ELR (cell line): Measurements from ENCODE around the gene SYNJ2.

Source experiments
- DNase-seq: peaks from one replicate; pipeline ENCODE4 v3.0.0-alpha.2; 2015; ENCODE audit warnings: low read depth

SYNJ2 gene

DNA sequence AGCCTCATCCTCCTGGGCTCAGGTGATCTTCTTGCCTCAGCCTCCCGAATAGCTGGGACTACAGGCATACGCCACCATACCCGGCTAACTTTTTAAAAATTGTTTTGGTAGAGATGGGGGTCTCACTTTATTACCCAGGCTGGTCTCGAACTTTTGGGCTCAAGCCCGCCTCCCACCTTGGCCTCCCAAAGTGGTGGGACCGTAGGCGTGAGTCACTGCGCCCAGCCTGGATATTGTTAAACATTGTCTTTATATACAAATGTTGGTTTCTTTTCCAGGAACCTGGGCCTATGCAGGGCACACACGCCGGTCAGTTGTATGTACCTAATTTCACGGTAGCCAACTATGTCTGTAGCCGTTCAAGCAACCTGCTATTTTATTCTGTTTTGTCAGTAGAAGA, 60.1 kb downstream of the SYNJ2 start:
- DNase-seq = no peak

DNA sequence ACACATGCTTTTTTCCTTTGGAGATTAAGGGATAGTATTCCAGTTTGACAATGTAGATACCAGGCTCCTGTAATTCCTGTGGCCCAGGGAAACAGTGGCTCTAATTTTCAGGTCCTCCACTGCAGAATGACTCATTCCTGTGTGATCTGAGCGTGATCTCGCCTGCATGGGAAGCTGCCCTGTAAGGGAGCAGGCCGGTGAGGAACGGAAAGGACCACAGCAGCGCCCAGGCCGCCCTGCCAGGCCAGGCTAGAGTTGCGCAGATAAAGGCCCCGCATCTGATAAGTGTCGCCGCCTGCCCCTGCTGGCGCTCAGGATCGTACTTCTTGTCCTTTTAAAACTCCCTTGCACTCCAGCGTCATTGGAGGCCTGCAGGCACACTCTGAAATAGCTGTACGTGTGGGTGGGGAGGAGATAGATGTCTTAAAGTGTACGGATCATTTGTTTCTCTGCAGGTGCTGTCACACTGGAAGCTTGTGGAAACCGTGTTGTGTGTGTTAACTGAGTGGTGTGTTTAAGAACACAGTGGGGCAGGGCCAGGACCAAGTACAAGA, 60.7 kb downstream of the SYNJ2 start:
- DNase-seq = peak; percentile 95

DNA sequence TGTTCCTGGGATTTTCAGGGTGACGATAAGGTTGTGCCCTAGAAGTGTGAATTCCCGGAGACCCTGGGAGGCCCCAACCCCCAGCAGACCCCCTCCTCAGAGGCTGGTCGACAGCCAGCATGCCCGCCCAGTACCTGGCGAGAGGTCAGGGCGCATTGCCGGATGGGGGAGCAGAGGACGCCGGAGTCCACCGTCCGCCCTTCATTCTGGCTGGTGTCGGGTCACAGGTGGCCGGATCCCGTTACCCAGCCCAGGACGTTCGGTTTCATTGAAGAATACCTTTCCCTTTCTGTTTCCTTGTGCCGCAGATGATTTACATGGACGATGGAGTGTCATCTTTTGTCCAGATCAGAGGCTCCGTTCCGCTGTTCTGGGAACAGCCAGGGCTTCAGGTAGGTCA, 61.3 kb downstream of the SYNJ2 start:
- no peak for DNase-seq

DNA sequence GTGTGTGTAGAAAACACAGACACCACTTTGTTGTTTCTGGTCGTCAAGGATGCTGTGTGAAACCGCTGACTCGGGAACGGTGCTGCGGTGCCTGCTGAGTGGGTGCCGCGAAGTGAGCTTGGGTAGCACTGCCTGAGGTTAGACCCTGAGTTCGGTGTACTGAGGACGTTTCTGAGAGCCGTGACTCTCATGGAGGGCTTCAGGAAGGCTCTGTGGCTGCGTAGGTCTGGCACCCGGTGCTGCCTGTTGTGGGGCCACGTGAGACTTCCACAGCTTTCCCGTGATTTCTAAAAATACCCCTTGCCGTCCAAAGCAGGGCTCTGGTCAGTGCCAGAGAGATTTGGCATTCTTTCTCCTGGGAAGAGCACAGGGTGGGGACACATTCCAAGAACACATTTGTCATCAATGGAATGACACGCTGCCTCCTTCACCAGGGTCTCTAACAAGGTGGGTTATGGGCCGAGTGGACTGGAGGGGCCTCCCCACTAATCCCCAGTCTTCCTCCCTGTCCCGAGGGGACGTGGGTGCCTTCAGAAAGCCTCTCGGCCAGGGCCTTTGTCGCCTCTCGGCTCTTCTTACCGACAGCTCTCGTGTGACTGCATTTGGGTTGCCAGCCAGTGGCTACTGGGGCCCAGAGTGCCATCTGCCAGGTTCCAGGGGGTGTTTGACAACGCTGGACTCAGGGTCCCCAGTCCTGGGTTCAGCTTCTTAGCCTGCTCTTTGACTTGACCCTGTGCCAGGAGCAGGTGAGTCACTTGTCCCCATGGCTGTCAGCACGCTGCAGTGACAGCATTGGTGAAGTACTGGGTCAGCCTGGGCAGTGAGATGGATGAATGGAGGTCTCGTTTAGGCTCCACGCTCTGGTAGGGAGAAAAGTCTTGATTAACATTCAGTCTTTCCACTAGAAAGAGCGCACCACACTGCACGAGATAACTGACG, 62.2 kb downstream of the SYNJ2 start:
- DNase-seq = no peak

DNA sequence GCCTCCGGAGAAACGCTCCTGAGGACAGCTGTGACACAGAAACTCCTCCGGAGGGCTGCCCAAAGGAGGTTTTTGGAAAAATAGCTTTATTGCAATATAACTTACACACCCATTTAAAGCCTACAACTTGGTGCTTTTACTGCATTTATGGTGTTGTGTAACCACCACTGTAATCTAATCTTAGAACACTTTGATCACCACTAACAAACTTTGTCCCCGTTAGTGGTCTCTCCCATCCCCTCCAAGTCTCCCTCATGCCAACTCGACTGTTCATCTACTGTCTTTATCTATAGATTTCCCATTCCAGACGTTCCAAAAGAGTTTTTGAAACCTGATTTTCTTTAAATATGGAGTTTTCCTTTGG, 62.8 kb downstream of the SYNJ2 start:
- DNase-seq = no peak

DNA sequence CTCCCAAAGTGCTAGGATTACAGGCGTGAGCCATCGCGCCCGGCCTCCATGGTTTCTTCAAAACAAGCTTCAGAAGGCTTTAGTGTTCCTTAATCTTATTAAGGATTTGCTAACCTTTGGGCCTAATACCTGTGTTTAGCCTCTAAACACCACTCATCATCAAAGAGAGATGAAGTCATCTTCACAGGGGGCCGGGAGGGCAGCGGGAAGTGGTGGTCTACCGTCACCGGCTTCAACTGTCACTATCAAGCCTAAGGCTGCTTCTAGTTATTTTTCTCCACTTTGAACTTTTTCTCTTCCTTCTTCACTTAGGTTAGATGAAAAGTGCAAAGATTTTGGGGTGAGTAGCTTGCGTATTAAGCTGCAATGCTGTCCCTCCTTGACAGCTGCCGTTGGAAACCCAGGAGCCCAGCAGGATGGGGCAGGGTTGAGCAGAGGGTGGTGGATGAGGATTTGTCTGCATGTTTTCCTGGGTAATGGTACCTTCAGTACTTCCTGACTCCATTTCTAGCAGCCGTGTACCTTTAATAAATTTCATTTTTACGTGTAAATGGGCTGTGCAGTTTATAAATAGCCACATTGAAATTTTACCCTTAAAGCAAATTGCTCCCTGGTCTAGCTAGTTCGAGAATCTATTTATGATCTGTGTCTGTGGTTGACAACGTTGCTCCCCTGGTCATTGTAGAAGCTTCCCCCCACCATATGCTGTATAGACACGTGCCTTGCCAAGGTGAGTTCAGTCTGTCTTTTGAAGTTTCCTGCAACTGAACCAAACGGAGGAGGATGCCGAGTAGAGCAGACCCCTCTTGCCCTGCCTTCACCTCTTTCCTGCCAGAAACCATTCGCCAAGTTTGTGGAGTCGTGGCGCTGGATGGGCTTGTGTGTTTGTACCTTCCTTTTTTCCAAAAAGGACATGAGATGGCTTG, 64.8 kb downstream of the SYNJ2 start:
- no peak for DNase-seq

DNA sequence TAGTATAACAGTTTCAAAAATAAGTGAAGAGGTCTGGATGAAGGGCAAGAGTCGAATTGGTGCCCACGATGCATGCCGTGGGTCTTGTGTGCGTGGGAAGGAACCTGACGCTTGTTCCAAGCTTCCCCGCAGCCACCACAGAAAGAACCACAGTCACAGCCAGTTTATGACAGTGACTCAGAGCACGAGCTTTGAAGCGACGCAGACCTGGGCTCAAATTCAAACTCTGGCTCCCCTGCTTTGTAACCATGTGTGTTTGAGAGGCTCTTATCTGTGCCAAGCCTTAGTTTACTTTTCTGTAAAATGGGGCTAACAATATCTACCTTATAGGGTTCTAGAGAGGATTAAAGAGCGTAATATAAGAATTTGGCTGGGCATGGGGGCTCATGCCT, 65.5 kb downstream of the SYNJ2 start:
- DNase-seq = peak; percentile 85

DNA sequence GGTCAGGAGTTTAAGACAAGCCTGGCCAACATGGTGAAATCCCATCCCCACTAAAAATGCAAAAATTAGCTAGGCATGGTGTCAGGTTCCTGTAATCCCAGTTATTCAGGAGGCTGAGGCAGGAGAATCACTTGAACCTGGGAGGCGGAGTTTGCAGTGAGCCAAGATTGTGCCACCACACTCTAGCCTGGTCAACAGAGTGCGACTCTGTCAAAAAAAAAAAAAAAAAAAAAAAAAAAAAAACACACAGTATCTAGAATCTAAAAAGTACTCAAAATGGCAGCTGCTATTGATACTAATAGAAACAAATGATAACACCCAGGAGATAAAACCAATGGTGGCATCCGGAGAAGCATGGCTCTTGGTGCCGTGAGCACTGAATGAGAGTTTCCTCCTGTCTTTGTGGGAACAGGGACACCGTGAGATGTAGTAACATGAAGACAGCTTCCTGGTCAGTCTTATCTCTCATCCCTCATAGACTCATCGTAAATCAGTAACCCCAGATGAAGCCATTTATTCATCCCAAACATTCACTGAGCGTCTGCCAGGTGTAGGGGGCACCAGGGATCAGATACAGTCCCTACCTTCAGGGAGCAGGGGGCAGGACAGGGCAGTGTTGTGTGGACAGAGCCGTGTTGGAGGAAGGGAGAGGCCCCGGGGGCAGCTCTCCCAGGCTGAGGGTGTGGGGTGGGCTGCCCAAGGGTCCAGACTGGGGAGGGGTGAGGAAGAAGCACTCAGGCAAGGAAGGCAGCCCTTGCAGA, 66.1 kb downstream of the SYNJ2 start:
- no peak for DNase-seq

DNA sequence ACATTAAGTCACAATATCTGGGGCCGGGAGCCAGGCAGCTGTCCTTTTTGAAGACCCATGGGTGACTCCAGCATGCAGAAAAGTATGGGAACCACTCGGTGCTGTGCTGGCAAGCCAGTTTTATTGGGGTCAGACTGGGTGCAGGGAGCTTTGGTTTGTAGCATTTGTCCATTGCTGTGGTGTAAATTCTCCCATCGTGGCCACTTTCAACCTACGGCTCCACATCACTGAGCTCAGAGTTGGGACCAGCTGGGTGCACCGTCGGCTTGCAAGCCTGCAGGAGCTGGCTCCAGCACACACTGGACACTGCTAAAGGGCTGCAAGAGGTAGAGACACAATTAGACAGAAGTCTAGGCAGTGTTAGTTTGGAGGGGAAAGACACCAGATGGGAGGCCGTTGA, 66.9 kb downstream of the SYNJ2 start:
- DNase-seq = no peak

DNA sequence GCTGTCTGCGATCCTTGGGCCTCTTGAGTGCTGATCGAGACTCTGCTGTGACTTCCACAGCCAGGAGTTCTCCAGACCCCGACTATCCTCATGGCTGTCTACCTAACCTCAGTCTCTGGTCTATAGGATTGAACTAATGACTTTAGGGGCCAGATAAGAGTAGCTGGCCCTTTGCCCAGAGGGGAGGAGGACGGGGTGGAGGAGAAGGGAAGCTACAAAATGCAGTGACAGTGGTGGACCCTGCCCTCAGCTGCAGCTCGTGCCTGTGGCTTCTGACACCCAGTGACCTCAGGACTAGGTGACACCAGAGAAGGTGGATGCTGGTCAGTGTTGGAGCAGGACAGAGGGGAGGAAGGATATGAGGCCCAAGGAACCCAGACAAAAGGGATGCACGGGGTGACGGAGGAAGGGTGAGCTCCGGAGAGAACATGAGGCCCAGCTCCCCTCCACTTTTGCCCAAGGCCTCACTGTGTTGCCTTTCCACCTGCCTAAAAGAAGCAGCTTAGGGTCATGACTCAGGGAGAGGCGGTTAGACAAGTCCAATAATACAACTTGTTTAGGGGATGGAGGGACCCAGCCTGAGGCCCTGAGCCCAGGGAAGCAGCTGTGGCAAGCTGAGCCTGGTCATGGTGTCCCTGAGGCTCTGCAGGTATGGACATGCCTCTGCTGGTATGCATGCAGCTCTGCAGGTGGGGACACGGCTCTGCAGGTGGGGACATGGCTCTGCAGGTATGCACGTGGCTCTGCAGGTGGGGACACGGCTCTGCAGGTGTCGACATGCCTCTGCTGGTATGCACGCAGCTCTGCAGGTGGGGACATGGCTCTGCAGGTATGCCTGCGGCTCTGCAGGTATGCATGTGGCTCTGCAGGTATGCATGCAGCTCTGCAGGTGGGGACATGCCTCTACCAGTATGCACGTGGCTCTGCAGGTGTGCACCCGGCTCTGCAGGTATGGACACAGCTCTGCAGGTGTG, 67.7 kb downstream of the SYNJ2 start:
- no peak for DNase-seq

DNA sequence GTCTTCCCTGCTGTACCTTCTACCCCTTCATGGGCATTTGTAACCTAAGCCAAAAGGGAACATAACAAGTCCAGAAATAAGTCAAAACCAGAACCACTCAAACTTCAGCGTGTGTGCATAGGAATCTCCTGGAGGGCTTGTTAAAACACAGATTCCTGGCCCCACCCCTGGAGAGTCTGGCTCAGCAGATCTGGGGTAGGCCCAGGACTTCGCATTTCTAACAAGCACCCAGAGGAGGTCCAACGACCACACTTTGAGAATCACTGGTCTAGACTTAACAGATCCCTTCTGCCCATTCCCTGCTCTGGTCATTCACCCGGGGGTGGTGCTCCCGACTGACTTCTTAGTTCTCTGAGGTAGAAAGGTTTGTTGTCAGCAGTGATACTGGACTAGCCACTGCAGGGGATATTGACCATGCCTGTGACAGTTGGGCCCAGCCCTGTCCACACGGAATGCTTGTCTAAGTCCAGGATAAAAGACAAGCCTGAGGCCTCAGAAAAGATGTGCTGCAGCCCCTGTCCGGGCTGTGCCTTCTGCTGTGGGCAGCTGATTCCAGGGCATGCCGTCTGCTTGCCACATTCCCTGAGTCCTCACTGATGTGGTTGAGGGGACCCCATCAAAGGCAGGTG, 68.6 kb downstream of the SYNJ2 start:
- DNase-seq = no peak

DNA sequence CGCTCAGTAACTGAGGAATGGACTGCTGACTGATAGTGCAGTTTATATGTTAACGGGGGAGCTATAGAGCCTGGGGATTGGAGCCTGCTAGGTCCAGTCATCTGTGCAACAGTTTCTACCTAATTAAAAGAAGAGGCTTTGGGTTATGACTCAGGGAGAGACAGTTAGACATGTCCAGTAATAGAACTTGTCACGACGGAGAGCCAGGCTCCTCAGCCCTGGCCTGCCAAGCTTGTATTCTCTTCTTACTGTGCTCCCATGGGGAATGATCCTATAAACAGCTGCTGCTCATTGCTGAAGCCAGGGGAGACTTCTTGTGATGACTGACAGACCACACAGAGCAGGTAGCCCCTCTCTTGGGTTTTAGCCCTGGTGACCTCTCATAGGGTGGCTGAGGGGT, 69.3 kb downstream of the SYNJ2 start:
- DNase-seq = peak; percentile 51

DNA sequence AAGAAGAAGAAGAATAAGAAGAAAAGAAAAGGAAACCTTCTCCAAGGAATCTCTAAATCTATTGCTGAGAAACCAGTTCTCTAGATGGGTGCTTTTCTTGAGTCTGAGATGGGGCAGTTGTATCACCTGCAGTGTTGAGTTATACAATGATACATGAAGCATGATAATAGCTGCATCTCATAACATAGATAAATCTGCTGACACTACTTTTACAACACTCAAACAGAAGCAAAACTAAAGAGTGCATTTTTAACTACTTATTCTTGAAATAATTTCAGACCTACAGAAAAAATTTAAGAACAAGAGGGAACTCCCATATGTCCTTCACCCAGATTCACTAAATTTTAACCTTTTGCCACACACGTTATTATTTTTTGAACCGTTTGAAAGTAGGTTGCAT, 70.3 kb downstream of the SYNJ2 start:
- no peak for DNase-seq

DNA sequence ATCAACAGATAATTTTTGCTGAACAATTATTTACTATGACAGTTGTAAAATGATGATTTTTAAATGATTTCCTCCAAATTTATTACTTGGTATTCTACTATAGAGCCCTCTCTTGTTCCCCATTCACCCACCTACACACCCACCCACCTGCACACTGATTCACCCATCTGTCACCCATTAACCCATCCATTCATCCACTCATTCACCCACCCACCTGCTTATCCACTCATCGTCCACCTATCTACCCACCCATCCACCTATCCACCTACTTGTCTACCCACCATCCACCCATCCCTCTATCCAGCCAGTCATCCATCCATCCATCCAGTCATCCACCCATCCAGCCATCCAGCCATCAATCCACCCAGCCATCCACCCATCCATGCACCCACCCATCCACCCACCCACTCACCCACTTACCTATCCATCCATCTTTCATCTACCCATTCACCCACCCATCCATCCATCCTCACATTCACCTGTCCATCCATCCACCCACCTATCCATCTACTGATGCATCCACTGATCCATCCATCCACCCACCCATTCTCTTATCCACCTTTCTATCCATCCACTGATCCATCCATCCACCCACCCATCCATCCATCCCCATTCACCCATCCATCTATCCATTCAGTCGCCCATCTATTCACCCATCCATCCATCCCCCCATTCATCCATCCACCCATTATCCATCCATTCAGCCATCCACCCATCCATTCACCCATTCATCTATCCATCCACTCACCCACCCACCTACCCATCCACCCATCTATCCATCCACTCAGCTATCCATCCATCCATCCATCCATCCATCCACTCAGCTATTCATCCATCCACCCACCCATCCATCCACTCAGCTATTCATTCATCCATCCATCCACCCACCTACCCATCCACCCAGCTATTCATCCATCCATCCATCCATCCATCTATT, 72.0 kb downstream of the SYNJ2 start:
- DNase-seq = no peak

DNA sequence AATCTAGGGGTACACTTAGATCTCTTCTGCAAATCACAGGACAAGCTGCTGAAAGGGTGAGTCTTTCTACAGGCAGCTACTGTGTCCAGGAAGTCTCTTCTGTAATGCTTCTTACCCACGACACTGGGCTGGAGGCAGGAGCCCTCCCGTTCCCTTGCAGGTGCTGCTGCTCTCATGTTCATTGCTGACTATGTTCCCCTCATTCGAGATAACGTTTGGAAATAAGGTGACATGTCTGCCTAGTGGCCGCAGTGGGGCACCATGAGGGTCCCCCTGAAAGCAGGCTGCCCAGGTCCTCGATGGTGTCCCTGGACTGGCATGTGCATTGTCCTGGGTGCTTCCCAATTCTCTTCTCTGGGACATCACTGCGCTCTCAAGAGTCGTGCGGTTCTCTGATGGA, 74.7 kb downstream of the SYNJ2 start:
- no peak for DNase-seq

DNA sequence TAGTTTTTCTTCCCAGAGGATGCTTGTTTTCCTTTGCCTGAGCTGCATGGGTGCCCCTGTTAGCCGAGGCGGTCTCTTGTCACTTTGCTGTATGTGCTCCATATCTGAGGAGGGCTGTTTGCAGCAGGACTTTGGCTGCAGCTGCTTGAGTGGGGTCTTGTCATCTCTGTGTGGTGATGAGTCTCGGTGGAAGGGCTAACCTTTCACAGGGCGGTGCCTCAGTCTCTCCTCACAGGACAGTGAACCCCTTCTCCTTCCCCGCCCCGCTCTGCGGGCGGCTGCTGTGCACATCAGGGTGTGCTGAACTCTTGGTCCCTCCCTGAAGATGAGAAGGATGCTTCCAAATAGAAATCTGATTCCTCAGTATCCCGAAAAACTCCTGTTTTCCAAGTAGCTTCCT, 75.1 kb downstream of the SYNJ2 start:
- no peak for DNase-seq

DNA sequence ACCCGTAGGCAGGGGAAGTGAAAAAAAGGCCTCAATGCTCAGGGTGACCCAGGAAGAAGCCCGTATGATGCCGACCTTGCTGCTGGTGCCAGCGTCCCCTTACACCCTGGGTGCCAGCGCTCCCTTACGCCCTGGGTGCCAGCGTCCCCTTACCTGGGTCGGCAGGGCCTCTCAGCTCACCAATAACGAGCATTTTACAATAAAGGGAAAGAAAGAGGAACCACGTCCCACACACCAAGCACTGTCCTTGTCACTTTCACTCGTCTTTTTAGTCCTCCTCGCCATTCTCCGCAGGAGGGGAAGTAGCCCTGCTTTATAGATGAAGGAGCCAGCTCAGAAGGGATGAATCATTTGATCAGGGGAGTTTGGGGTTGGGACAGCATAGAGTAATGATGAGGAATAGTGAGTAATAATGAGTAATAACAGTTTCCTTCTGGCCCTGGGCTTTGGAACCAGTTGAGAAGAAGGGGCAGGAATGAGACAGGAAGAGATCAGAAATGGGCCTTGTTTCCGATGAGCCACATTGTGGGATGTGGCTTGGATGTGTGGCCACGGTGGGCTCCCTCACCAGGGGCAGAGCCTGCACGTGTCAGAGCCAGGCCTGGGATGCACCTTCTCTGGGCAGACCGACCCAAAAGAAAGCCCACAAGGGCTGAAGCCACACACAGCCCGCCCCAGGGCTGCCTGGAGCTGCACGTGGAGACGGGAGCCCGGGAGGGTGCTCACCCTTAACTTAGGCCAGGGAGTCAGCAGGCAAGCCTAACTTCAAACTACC, 75.7 kb downstream of the SYNJ2 start:
- peak; percentile 100 for DNase-seq

DNA sequence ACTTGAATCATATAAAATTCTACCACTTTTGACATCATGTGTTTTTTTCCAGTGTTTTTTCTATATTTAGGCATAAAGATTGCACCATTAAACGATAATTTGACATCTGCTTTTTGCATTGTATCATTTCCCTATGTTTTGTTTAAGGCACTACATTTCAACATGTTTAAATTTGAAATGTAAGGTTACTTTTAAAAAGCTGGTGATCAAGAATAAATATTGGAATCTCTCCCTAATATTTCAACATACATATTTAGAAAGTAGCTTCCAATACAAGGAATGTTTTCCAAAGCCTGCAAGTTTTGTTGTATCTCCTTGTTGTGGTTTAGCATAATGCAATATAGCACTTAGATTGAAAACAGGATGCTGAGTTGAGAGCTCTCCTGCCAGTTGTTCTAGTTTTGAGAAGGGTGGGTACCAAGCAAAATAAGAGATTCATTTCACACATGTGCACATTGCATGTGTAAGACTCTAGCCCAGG, 76.5 kb downstream of the SYNJ2 start:
- no peak for DNase-seq
